A549 (cell line): ENCODE results near the gene POLR1D. TPM values are rescaled to one million over a fixed set of nuclear protein-coding genes. Genes with fewer than 3 reads are reported as not detected.

ENCODE experiments used
- ATAC-seq, 2 experiments: fragments of 200-7000 bp in 1 of 2; fragments of >200 bp in 1 of 2; cut with Nextera tagmentation in 1 of 2; cut with Tn5 transposase in 1 of 2; 3 replicates each; pipeline versions ENCODE4 v1.8.0 to v1.9.1; 2018 to 2020; ENCODE audit warnings: mild to moderate bottlenecking in 1 of 2, moderate library complexity in 1 of 2
- CTCF ChIA-PET: fragments of 300-600 bp; sonication (Branson Sonifier 250); formaldehyde crosslinking; extraction: SDS; loops from one replicate; lab custom pipeline; 2021; ENCODE audit warnings: antibody characterized with exemption, inconsistent platforms; lab: Yijun Ruan, JAX
- POLR2A ChIA-PET: fragments of 350-600 bp; formaldehyde crosslinking; extraction: SDS; loops from one replicate; lab custom pipeline; 2021; ENCODE audit warnings: antibody characterized with exemption, inconsistent platforms; lab: Yijun Ruan, JAX
- DNase-seq, 2 experiments: peaks; one replicate each; pipeline versions ENCODE4 v3.0.0 to v3.0.0-alpha.2; 2011 to 2016; ENCODE audit warnings: low read depth in 1 of 2, low spot score in 1 of 2
- FAIRE-seq: peaks from 2 replicates; lab custom pipeline; 2011; peaks lifted over from hg19 to GRCh38; lab: Jason Lieb, UNC
- H3K27ac ChIP-seq, 2 experiments: fragments of >200 bp; sonication (Bioruptor Twin); formaldehyde crosslinking; 3 replicates each; pipeline ENCODE4 v1.5.1; 2016 to 2017
- H3K4me1 ChIP-seq: fragments of >200 bp; sonication (Bioruptor Twin); formaldehyde crosslinking; 3 replicates; pipeline ENCODE4 v1.6.1; 2016
- H3K4me2 ChIP-seq: fragments of >200 bp; sonication (Bioruptor Twin); formaldehyde crosslinking; 3 replicates; pipeline ENCODE4 v1.6.1; 2016
- H3K4me3 ChIP-seq: fragments of >200 bp; sonication (Bioruptor Twin); formaldehyde crosslinking; 3 replicates; pipeline ENCODE4 v1.5.1; 2016
- H3K9me3 ChIP-seq: fragments of >200 bp; sonication (Bioruptor Twin); formaldehyde crosslinking; 3 replicates; pipeline ENCODE4 v1.6.1; 2016
- CBX2 ChIP-seq: fragments of 200-600 bp; sonication (generic); IDR thresholded peaks from 2 replicates; pipeline ENCODE4 v1.6.1; 2016; ENCODE audit warnings: low read depth, mild to moderate bottlenecking, borderline replicate concordance
- E2F6 ChIP-seq: IDR thresholded peaks from 2 replicates; pipeline ENCODE4 v1.6.1; 2012; ENCODE audit warnings: low read depth, borderline replicate concordance
- EHF ChIP-seq: fragments of 250-450 bp; sonication (Bioruptor Pico); IDR thresholded peaks from 2 replicates; pipeline ENCODE4 v1.5.0; 2020; ENCODE audit warnings: mild to moderate bottlenecking
- EHMT2 ChIP-seq: fragments of 200-600 bp; sonication (generic); IDR thresholded peaks from 2 replicates; pipeline ENCODE4 v1.6.1; 2016; ENCODE audit warnings: antibody characterized with exemption, low read depth, mild to moderate bottlenecking, moderate library complexity
- FOSB ChIP-seq: fragments of 250-450 bp; sonication (Bioruptor Pico); IDR thresholded peaks from 2 replicates; pipeline ENCODE4 v1.5.0; 2020; ENCODE audit warnings: mild to moderate bottlenecking, moderate library complexity
- GATA3 ChIP-seq: IDR thresholded peaks from 2 replicates; pipeline ENCODE4 v1.6.1; 2012; ENCODE audit warnings: borderline replicate concordance
- HDAC2 ChIP-seq: fragments of 200-600 bp; sonication (generic); IDR thresholded peaks from 2 replicates; pipeline ENCODE4 v1.6.1; 2016
- HEYL ChIP-seq: fragments of 250-450 bp; sonication (Bioruptor Pico); IDR thresholded peaks from 2 replicates; pipeline ENCODE4 v1.8.0; 2021; ENCODE audit warnings: mild to moderate bottlenecking, moderate library complexity
- MAZ ChIP-seq: fragments of 150-350 bp; IDR thresholded peaks from 2 replicates; pipeline ENCODE4 v1.6.1; 2014; ENCODE audit warnings: antibody characterized with exemption, low read depth, low read length, borderline replicate concordance
- NFE2L2 ChIP-seq: fragments of 150-350 bp; conservative IDR thresholded peaks from 2 replicates; pipeline ENCODE4 v1.6.1; 2014; ENCODE audit warnings: low read length
- NPAS2 ChIP-seq: fragments of 250-450 bp; sonication (Bioruptor Pico); IDR thresholded peaks from 2 replicates; pipeline ENCODE4 v1.8.0; 2022; ENCODE audit warnings: mild to moderate bottlenecking, moderate library complexity, borderline replicate concordance
- PHF8 ChIP-seq: fragments of 200-600 bp; sonication (generic); IDR thresholded peaks from 2 replicates; pipeline ENCODE4 v1.6.1; 2016; ENCODE audit warnings: low read depth, mild to moderate bottlenecking, antibody characterized with exemption, moderate library complexity, borderline replicate concordance
- RARB ChIP-seq: fragments of 250-450 bp; sonication (Bioruptor Pico); IDR thresholded peaks from 2 replicates; pipeline ENCODE4 v1.8.0; 2021; ENCODE audit warnings: mild to moderate bottlenecking, moderate library complexity
- RCOR1 ChIP-seq: fragments of 150-350 bp; IDR thresholded peaks from 2 replicates; pipeline ENCODE4 v1.6.1; 2014; ENCODE audit warnings: antibody characterized with exemption, low read length, low read depth
- RFX5 ChIP-seq: fragments of 450-650 bp; IDR thresholded peaks from 2 replicates; pipeline ENCODE4 v1.7.1; 2014; ENCODE audit warnings: antibody characterized with exemption, mild to moderate bottlenecking, moderate library complexity
- SREBF2 ChIP-seq: fragments of 450-650 bp; IDR thresholded peaks from 2 replicates; pipeline ENCODE4 v1.6.1; 2014; ENCODE audit warnings: mild to moderate bottlenecking, moderate library complexity
- TP53 ChIP-seq: fragments of 250-450 bp; sonication (Bioruptor Pico); IDR thresholded peaks from 2 replicates; pipeline ENCODE4 v1.5.0; 2021; ENCODE audit warnings: mild to moderate bottlenecking, moderate library complexity
- ZC3H11A ChIP-seq: fragments of 450-650 bp; IDR thresholded peaks from 2 replicates; pipeline ENCODE4 v1.6.1; 2014; ENCODE audit warnings: antibody characterized with exemption, mild to moderate bottlenecking
- WGBS: methylation state at CpG from one replicate; pipeline ENCODE4 v1.1.6; 2017; ENCODE audit errors: missing lambda C conversion rate; 5-methylcytosine and 5-hydroxymethylcytosine counted together
- polyA plus RNA-seq, 4 experiments: library from polyadenylated mRNA; depleted of rRNA in 3 of 4; stranded (reverse); fragments of >200 nt; fragmentation: RNase III in 1 of 4; extraction: RNeasy Plus Mini Kit Qiagen cat#74134 plus additional on column Dnase treatment in 1 of 4; gene quantifications; 2 replicates in 3 of 4; 3 replicates in 1 of 4; pipeline ENCODE4 v1.2.3, GENCODE V29; 2011 to 2017
- TF ChIP-seq, protein P1 (sequence below): fragments of 200-600 bp; sonication (generic); IDR thresholded peaks from 2 replicates; pipeline ENCODE4 v1.6.1; 2016; ENCODE audit warnings: antibody characterized with exemption, mild to moderate bottlenecking, moderate library complexity
- TF ChIP-seq, protein P2 (sequence below): IDR thresholded peaks from 2 replicates; pipeline ENCODE4 v1.6.1; 2012
- TF ChIP-seq, protein P3 (sequence below): fragments of >200 bp; sonication (Bioruptor Twin); formaldehyde crosslinking; IDR thresholded peaks from 2 replicates; pipeline ENCODE4 v1.6.1; 2016

Gene POLR1D
- polyA plus RNA-seq, 2 of the 4 experiments (the other 2 are of a cell fraction) = 110 to 161 TPM

DNA sequence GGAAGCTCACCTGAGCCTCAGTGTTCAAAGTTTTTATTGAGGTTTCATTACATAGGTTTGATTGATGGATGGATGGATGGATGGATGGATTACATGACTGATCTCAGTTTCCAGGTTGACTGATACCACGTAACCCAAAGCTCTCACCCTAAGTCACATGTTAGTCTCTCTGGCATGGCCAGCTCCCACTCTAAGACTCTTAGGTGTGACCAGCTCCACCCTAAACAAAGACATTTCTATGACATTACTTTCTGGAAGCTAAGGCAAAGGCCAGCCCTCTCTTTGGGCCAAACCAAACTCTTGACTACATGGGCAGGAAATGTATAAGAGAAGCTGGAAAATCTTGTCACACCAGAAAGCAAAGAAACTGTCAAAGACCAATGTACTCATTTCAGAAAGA is 28.6 kb downstream of the POLR1D start:
- no peak overlapping the region for H3K4me2 ChIP-seq
- FAIRE-seq (no peak), DNase-seq (no peak), ATAC-seq (no peak)
- 86% methylated on average over 1 of the region's 1 CpG for WGBS
- CTCF ChIA-PET = interaction anchor here (0.7 to 1.6 kb wide), 3 partner anchors 20 to 117 kb away, joined by 3 to 4 read pairs (median 3); no protein-coding TSS in a partner anchor
- no peak for TF ChIP-seq EHMT2
- no peak for TF ChIP-seq RCOR1
- TF ChIP-seq ZC3H11A = no peak
- TF ChIP-seq, protein P1, sequence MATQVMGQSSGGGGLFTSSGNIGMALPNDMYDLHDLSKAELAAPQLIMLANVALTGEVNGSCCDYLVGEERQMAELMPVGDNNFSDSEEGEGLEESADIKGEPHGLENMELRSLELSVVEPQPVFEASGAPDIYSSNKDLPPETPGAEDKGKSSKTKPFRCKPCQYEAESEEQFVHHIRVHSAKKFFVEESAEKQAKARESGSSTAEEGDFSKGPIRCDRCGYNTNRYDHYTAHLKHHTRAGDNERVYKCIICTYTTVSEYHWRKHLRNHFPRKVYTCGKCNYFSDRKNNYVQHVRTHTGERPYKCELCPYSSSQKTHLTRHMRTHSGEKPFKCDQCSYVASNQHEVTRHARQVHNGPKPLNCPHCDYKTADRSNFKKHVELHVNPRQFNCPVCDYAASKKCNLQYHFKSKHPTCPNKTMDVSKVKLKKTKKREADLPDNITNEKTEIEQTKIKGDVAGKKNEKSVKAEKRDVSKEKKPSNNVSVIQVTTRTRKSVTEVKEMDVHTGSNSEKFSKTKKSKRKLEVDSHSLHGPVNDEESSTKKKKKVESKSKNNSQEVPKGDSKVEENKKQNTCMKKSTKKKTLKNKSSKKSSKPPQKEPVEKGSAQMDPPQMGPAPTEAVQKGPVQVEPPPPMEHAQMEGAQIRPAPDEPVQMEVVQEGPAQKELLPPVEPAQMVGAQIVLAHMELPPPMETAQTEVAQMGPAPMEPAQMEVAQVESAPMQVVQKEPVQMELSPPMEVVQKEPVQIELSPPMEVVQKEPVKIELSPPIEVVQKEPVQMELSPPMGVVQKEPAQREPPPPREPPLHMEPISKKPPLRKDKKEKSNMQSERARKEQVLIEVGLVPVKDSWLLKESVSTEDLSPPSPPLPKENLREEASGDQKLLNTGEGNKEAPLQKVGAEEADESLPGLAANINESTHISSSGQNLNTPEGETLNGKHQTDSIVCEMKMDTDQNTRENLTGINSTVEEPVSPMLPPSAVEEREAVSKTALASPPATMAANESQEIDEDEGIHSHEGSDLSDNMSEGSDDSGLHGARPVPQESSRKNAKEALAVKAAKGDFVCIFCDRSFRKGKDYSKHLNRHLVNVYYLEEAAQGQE = no peak
- no peak for TF ChIP-seq NPAS2 (CRISPR knock-in tag)
- TF ChIP-seq EHF (CRISPR knock-in tag) = no peak
- H3K9me3 ChIP-seq = peaks cover 21% of the 10 kb centered on the region; the same call in 2 of the 3 replicates
- POLR2A ChIA-PET = no interaction called here
- H3K4me1 ChIP-seq = no peaks in the 10 kb centered on the region
- H3K27ac ChIP-seq = no peak overlapping the region
- H3K4me3 ChIP-seq = no peak overlapping the region

DNA sequence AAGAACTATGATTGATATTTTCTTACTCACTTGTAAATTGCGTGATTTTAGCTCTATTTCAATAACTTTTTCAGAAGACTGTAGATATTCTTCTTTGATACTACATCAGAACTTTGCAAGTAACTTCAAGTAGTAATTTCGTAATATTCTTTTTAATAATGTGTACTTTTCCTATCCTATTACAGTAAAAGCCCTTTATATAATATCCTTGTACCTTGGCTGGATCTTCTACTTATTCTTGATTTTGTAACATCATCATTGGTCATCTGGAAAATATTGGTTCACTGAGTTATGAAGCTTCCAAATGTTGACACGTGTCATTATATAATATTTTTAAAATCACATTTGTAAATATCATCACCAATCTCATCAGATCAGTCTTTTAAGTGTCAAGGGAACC is 32.4 kb downstream of the POLR1D start:
- Histone ChIP-seq H3K4me3 (no peak overlapping the region), H3K9me3 (peaks cover 16% of the 10 kb centered on the region; the same call in 2 of the 3 replicates), H3K4me2 (no peak overlapping the region), H3K27ac (no peak overlapping the region), H3K4me1 (peaks cover 4% of the 10 kb centered on the region; the same call in 1 of the 3 replicates)
- ChIA-PET POLR2A (no interaction called here), CTCF (interaction anchor here (0.8 to 1.8 kb wide), 2 partner anchors 12 to 172 kb away, joined by 3 to 8 read pairs; no protein-coding TSS in a partner anchor)
- DNase-seq = no peak
- FAIRE-seq = no peak
- no peak for ATAC-seq
- no peak for TF ChIP-seq TP53 (CRISPR knock-in tag)
- TF ChIP-seq PHF8 = no peak
- no peak for TF ChIP-seq GATA3
- no peak for TF ChIP-seq HDAC2
- no peak for TF ChIP-seq NFE2L2
- TF ChIP-seq RARB (CRISPR knock-in tag) = no peak
- TF ChIP-seq RFX5 = no peak
- TF ChIP-seq EHF (CRISPR knock-in tag) = no peak
- no peak for TF ChIP-seq SREBF2
- TF ChIP-seq, protein P2, sequence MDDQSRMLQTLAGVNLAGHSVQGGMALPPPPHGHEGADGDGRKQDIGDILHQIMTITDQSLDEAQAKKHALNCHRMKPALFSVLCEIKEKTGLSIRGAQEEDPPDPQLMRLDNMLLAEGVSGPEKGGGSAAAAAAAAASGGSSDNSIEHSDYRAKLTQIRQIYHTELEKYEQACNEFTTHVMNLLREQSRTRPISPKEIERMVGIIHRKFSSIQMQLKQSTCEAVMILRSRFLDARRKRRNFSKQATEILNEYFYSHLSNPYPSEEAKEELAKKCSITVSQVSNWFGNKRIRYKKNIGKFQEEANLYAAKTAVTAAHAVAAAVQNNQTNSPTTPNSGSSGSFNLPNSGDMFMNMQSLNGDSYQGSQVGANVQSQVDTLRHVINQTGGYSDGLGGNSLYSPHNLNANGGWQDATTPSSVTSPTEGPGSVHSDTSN = no peak
- no peak for TF ChIP-seq RCOR1
- TF ChIP-seq, all 56 proteins: peak for 0
- WGBS = 63% methylated on average over 3 of the region's 3 CpGs

GRCh38 chr13:27654816-27655215 is 33.1 kb downstream of the POLR1D start:
- Histone ChIP-seq H3K4me2 (no peak overlapping the region), H3K27ac (no peak overlapping the region), H3K4me1 (peaks cover 4% of the 10 kb centered on the region; the same call in 1 of the 3 replicates), H3K4me3 (no peak overlapping the region), H3K9me3 (peaks cover 12% of the 10 kb centered on the region; the same call in 2 of the 3 replicates)
- CTCF ChIA-PET = interaction anchor here (0.6 to 1.8 kb wide), 3 partner anchors 11 to 173 kb away, joined by 3 to 8 read pairs (median 4); no protein-coding TSS in a partner anchor
- TF ChIP-seq E2F6 = no peak
- no peak for TF ChIP-seq MAZ
- TF ChIP-seq FOSB (CRISPR knock-in tag) = no peak
- TF ChIP-seq, protein P3, sequence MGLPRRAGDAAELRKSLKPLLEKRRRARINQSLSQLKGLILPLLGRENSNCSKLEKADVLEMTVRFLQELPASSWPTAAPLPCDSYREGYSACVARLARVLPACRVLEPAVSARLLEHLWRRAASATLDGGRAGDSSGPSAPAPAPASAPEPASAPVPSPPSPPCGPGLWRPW = no peak
- TF ChIP-seq HEYL = no peak
- no peak for TF ChIP-seq CBX2
- no peak for ATAC-seq
- 95% methylated on average over 1 of the region's 1 CpG for WGBS
- DNase-seq = no peak
- POLR2A ChIA-PET = no interaction called here
- no peak for FAIRE-seq
